H7 (cell line): ENCODE data around the gene ARMC2. TPM values are rescaled to one million over a fixed set of nuclear protein-coding genes. Genes with fewer than 3 reads are reported as not detected.
"Not testable (repeated sequence)": the region's sequence is repeated elsewhere in the genome, so short reads cannot be mapped to it uniquely, and the experiment has no call there.

Experiments used
- DNase-seq: peaks from one replicate; pipeline ENCODE4 v3.0.0; 2012
- H3K27me3 ChIP-seq: 2 replicates; pipeline ENCODE4 v1.6.0; 2011; ENCODE audit warnings: mild to moderate bottlenecking, low read length; ENCODE audit not compliant: control insufficient read depth, insufficient read depth
- H3K36me3 ChIP-seq: replicated peaks from 2 replicates; pipeline ENCODE4 v1.5.1; 2011; ENCODE audit warnings: low read length; ENCODE audit not compliant: control insufficient read depth, insufficient read depth
- H3K4me3 ChIP-seq: 2 replicates; pipeline ENCODE4 v1.5.1; 2011; ENCODE audit warnings: low read depth, mild to moderate bottlenecking, control low read depth, low read length, moderate library complexity; ENCODE audit not compliant: insufficient read depth
- total RNA-seq: library from RNA; depleted of rRNA; stranded (reverse); fragments of >200 nt; shearing (Covaris generic); gene quantifications from 2 replicates; pipeline ENCODE4 v1.2.3, GENCODE V29; 2014

ARMC2 gene
- total RNA-seq, 1 experiment from 2014 or later = 1.3 TPM

DNA sequence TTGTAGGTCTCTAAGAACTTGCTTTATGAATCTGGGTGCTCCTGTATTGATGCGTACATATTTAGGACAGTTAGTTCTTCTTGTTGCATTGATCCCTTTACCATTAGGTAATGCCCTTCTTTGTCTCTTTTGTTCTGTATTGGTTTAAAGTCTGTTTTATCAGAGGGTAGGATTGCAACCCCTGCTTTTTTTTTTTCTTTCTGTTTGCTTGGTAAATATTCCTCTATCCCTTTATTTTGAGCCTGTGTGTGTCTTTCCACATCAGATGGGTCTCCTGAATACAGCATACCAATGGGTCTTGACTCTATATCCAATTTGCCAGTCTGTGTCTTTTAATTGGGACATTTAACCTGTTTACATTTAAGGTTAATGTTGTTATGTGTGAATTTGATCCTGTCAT is 130.4 kb downstream of the ARMC2 start:
- not testable (repeated sequence) for H3K27me3 ChIP-seq, DNase-seq, H3K36me3 ChIP-seq, H3K4me3 ChIP-seq

DNA sequence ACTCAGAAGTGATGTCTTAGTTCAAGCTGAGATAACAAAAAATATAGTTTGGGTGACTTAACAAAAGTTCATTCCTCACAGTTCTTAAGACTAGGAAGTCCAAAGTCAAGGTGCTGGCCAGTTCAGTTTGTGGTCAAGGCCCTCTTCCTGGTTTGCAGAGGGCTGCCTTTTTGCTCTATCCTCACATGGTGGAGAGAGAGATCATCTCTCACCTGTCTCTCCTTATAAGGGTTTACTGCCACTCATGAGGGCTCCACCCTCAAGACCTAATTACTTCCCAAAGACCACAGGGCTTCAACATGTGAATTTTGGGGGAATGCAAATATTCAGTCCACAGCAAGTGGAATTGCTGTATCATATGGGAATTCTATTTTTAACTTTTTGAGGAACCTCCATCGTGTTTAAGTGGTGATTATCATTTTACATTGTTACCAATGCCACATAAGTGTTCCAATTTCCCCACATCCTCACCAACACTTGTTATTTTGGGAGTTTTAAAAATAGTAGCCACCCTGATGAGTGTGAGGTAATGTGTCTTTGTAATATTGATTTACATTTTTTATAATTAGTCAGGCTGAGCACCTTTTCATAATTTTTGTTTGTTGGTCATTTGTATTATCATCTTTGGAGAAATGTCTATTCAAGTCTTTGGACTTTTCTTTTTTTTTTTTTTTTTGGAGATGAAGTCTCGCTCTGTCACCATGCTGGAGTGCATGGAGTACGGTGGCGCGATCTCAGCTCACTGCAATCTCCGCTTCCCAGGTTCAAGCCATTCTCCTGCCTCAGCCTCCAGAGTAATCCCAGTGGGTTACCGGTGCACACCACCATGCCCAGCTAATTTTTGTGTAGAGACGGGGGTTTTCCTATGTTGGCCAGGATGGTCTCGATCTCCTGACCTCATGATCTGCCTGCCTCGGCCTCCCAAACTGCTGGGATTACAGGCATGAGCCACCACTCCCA is 134.2 kb downstream of the ARMC2 start:
- Histone ChIP-seq H3K4me3 (no peak overlapping the region), H3K27me3 (no peaks in the 10 kb centered on the region), H3K36me3 (no peaks in the 10 kb centered on the region)
- DNase-seq = no peak

DNA sequence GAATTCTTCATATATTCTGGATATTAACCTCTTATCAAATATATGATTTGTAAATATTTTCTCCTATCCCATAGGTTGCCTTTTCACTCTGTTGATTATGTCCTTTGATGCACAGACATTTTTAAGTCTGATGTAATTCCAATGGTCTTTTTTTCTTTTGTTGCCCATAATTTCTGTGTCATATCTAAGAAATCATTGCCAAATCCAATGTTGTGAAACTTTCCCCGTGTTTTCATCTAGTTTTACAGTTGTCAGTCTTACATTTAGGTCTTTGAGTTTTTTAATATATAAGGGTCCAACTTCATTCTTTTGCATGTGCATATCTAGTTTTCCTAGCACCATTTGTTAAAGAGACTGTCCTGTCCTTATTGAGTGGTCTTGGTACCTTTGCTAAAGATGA is 134.9 kb downstream of the ARMC2 start:
- Histone ChIP-seq H3K27me3 (no peaks in the 10 kb centered on the region), H3K4me3 (no peak overlapping the region), H3K36me3 (peaks cover 1% of the 10 kb centered on the region)
- DNase-seq = no peak

DNA sequence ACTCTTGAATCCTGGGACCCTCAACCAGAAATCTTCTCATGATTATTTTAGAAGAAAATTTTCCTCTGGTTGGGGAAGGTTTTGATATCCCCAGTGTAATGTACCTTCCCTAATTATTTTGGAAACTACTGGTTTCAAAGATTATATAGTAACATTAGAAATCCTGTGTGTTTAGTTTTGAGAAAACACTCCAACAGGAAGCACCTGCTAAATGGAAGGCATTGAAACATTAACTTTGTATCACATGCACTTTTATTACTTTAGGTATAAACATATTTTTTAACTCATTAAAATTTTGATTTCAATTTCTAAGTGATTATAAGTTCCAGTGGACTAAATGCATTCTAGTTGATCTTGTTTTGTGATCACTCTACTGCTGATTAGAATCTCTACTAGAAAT is 137.1 kb downstream of the ARMC2 start:
- no peak for DNase-seq
- H3K27me3 ChIP-seq = no peaks in the 10 kb centered on the region
- peaks cover 11% of the 10 kb centered on the region for H3K36me3 ChIP-seq
- no peak overlapping the region for H3K4me3 ChIP-seq

DNA sequence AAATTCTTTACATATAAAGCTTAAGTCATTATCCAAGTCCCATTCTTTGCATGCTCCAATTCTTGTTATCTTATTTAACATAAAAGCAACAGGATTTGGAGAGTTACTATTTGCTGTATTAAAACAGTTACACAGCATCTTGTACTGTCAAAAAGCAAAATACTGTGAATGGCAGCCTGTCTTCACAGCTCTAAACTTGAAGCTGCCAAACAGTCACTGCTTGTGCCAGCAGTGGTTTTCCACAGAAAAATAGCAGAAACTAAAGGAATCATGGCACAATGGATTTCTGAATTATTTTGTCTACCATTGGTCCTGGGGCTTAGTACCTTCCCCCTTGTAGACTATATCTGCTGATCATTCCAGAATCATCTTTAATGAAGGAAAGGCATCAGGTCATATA is 138.9 kb downstream of the ARMC2 start:
- Histone ChIP-seq H3K27me3 (no peaks in the 10 kb centered on the region), H3K4me3 (no peak overlapping the region), H3K36me3 (peaks cover 16% of the 10 kb centered on the region)
- DNase-seq = no peak

DNA sequence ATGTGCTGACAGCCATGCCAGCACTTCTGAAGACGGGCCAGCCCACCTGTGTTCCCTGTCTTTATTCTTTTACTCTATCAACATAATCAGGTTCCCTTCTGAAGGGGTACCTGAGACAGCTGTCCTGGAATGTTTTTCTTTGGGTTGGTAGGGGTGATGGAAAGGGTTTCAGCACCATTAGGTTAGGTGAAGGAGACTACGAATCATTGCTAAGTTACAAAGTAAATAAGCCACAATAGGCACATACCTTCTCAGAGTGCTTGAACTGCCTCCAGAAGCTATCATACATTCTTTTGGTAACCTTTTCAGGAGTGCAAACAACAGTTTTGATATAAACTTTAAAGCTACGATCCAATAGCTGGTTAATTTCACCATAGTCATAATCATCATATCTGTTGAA is 140.1 kb downstream of the ARMC2 start:
- peaks cover 20% of the 10 kb centered on the region for H3K36me3 ChIP-seq
- H3K27me3 ChIP-seq = no peaks in the 10 kb centered on the region
- H3K4me3 ChIP-seq = no peak overlapping the region
- no peak for DNase-seq

DNA sequence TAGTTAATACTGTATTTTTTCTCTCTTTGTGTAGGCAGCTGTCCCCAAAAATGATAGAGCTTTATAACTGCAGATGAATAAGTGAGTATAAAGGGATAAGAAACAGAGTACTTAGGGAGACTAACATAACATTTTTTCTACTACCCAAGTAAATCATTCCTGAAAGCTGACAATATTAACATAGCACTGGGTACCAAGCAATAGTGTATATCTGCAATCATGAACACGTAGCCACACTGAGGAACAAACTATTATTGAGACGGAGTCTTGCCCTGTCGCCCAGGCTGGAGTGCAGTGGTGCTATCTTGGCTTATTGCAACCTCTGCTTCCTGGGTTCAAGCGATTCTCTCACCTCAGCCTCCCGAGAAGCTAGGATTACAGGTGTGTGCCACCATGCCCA is 140.5 kb downstream of the ARMC2 start:
- DNase-seq = no peak
- H3K27me3 ChIP-seq = no peaks in the 10 kb centered on the region
- H3K4me3 ChIP-seq = no peak overlapping the region
- H3K36me3 ChIP-seq = peaks cover 20% of the 10 kb centered on the region

DNA sequence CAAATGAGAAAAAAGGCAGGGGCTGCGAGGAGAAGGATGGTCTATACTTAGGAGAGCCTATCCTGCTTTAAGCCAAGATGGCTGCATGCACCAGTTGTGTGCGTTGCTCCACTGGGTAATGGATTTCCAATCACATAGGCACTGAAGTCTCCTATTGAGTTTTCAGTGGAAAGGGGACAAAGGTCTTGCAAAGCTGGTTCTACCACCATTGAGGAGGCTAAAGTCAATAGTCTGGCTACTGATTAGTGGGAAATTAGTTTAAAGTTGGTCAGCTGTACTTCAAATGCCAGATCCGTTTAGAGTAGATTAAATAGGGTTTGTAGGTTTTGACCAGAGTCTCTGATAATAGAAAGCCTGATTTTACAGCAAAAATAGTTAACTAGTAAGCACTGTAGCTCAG is 141.5 kb downstream of the ARMC2 start:
- Histone ChIP-seq H3K4me3 (no peak overlapping the region), H3K36me3 (peaks cover 20% of the 10 kb centered on the region), H3K27me3 (no peaks in the 10 kb centered on the region)
- DNase-seq = no peak

DNA sequence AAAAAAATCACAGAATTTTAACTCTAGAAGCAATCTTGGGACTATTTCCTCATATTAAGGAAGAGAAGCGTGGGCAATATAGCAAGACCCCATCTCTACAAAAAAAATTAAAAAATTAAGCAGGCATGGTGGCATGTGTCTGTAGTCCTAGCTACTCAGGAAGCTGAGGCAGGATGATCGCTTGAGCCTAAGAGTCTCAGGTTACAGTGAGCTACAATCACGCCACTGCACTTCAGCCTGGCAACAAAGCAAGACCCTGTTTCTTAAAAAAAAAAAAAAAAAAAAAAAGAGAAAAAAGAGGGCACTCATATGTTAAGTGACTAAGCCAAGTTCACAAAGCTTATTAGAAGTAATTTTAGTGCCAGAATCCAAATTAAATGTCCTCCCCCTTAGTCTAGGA is 145.7 kb downstream of the ARMC2 start:
- DNase-seq = no peak
- Histone ChIP-seq H3K36me3 (peaks cover 21% of the 10 kb centered on the region), H3K4me3 (no peak overlapping the region), H3K27me3 (no peaks in the 10 kb centered on the region)

DNA sequence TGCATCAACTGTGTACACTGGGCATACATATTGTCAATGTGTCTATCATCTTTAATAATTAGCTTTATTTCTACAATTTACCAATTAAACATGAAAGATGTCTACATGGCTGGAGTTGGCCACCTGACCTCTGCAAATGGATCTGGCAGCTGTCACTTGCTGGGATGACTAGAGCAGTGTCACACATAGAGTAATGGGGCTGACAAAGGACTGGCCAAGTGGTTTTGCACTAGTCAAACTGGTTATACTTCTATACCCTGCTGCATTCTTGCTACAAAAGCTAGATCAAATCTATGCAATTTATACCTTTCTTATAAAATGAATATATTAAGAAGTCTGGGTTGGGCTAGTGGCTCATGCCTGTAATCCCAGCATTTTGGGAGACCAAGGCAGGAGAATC is 147.1 kb downstream of the ARMC2 start:
- Histone ChIP-seq H3K36me3 (peaks cover 16% of the 10 kb centered on the region), H3K27me3 (no peaks in the 10 kb centered on the region), H3K4me3 (no peak overlapping the region)
- no peak for DNase-seq

DNA sequence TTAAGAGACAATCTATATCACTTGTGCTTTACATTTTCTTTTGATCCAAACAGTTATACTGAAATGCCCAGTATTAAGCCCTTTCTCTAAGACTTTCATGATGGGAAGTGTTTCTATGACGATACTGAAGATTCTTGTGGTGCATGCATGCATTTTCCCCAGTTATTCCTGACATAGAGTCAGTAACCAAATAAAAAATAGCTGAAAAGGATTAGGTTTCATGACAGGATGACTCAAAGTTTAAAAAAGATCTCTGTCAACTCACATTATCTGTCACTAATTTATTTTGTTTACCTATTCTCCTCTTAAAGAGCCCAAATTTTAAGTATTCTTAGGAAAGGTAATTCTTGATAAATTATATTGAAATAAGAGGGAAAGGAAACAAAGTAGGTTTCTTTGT is 148.0 kb downstream of the ARMC2 start:
- no peak for DNase-seq
- Histone ChIP-seq H3K4me3 (no peak overlapping the region), H3K36me3 (peaks cover 15% of the 10 kb centered on the region), H3K27me3 (no peaks in the 10 kb centered on the region)

DNA sequence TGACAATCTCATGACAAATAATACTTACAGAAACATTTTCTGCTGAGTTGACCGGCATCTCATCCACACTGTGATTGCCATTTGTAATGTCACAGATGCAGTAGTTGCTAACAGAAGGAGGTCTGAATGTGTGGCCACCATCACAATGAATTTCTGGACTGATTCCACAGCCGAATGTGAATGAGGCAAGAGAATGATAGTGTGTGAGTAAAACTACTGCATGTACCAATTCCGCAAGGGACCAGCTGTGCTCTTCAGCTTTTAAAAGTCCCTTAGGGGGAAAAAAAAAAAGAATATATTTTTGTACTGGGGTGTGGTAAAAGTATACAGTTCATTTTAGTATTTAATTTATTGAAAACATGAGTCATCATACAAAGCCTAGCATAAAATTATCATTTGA is 150.3 kb downstream of the ARMC2 start:
- DNase-seq = no peak

DNA sequence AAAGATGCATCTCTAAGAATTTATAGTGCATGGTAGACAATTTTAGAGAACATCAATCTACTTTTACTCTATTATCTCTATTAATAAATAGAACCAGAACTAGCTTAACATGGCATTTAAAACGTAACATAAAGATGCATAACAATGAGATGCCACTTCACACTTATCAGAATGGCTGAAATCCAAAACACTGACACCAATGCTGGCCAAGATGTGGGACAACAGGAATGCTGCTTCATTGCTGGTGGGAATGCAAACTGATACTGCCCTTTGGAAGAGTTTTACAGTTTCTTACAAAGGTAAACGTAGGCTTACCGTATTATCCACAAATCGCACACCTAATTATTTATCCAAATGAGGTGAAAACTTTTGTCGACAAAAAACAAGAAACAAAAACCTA is 151.2 kb downstream of the ARMC2 start:
- Histone ChIP-seq H3K4me3 (no peak overlapping the region), H3K36me3 (peaks cover 8% of the 10 kb centered on the region), H3K27me3 (no peaks in the 10 kb centered on the region)
- DNase-seq = no peak

More for the DNA sequence above, 150.3 kb downstream of the ARMC2 start:
- Histone ChIP-seq H3K4me3 (no peak overlapping the region), H3K27me3 (no peaks in the 10 kb centered on the region), H3K36me3 (peaks cover 8% of the 10 kb centered on the region)

DNA sequence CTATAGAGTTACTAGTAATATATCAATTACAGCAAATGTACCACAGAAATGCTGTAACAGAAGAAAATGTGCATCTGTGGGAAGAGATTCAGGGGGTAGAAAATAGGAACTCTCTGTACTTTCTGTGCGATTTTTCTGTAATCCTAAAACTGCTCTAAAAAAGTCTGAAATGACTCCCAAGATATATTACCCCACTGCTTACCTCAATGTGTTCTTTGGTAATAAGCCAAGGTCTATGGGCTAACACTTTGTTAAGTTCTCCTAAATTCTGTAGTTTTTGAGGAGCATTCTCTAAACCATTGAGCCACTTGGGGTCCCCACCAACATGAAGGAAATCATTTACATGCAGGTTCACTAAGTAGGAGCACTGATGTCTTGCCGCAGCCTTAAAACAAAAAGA is 152.1 kb downstream of the ARMC2 start:
- Histone ChIP-seq H3K4me3 (no peak overlapping the region), H3K36me3 (peaks cover 8% of the 10 kb centered on the region), H3K27me3 (no peaks in the 10 kb centered on the region)
- DNase-seq = no peak

DNA sequence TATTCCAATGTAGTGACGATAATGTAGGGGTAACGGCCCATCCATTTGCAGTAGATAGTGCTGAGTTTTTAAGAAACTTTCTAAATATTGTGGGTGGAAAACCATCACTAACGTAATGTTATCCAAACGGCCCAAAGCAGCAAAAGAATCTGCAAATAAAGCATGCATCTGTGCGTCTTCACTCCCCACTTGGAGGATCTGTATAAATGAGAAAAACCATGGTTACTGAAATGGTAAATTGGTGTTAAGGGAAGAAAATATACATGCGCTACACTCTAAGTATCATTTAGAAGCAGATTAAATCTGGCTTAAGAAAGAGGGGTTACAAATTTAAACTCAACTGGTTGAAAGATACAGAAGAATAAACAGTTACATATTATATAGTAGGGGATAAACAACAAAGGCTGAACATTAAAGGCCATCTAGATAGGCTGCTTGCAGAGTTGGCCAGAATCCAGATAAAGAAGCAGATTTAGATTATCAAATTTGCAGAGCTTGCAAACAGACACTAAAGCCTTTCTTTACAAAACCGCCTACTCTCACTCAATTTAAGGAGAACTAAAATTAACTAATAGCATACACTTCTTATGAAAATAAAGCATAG is 153.2 kb downstream of the ARMC2 start:
- H3K27me3 ChIP-seq = no peaks in the 10 kb centered on the region
- H3K36me3 ChIP-seq = peaks cover 7% of the 10 kb centered on the region
- H3K4me3 ChIP-seq = no peak overlapping the region
- no peak for DNase-seq
